ENCODE measurements around the gene CPN2.

GRCh38 chr3:194312186-194312742 is 38.9 kb downstream of the CPN2 start:
- TF ChIP-seq CTCF (IDR thresholded peaks at IDR 0.05; ENCODE audit: control extremely low read depth in 1 of 3, insufficient read depth in 1 of 3, low read depth in 1 of 3, low read length in 3 of 3) (no peak), POLR2A (IDR thresholded peaks at IDR 0.05; ENCODE audit: control extremely low read depth in 1 of 2, low read depth in 2 of 2, low read length in 2 of 2) (no peak), SP1 (IDR thresholded peaks at IDR 0.05; ENCODE audit: low read depth, low read length) (no peak), EP300 (IDR thresholded peaks at IDR 0.05; ENCODE audit: borderline replicate concordance in 1 of 2, low read depth in 2 of 2, low read length in 2 of 2) (no peak), ZNF274 (IDR thresholded peaks at IDR 0.05; ENCODE audit: borderline replicate concordance, extremely low read depth, low read length) (no peak)

Measured in H1 (cell line).